Measurements from ENCODE around the gene ERBB3. TPM values are rescaled to one million over a fixed set of nuclear protein-coding genes. Genes with fewer than 3 reads are reported as not detected.
A peak's percentile ranks its signal among the peaks of the same experiment; 100 is the strongest.

The ERBB3 gene
- total RNA-seq, 4 donors from 2014 or later, result 2.9 to 8.3 (median 7.6) TPM

DNA sequence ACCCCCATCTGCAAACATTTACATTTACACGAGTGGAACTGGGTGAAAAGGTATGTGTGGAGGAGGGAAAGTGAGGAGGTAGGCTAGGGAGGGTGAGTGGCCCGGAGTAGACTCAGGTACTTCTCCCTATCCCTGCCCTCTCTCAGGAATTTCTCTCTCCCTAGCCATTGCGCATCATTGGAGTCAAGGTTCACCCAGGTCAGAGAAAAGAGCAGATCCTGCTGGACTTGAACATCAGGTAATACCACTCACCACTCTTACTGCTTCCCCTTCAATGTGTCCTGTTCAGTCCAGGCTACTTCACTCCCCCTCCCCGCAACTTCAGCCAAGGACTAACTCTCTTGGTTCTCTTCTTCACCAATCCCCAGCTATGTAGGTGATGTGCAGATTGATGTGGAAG is 50.9 kb downstream of the ERBB3 start:
- no peak for TF ChIP-seq CTCF (IDR thresholded peaks at IDR 0.05)
- ATAC-seq (ENCODE audit: low FRiP score) (no peak), DNase-seq (ENCODE audit: low spot score) (no peak)

- DNase-seq (ENCODE audit: low spot score) (no peak), ATAC-seq (ENCODE audit: low FRiP score) (no peak)
- no peak for TF ChIP-seq CTCF (IDR thresholded peaks at IDR 0.05)
These were observed 54.9 kb downstream of the ERBB3 start for GRCh38 chr12:56134897-56135296.

DNA sequence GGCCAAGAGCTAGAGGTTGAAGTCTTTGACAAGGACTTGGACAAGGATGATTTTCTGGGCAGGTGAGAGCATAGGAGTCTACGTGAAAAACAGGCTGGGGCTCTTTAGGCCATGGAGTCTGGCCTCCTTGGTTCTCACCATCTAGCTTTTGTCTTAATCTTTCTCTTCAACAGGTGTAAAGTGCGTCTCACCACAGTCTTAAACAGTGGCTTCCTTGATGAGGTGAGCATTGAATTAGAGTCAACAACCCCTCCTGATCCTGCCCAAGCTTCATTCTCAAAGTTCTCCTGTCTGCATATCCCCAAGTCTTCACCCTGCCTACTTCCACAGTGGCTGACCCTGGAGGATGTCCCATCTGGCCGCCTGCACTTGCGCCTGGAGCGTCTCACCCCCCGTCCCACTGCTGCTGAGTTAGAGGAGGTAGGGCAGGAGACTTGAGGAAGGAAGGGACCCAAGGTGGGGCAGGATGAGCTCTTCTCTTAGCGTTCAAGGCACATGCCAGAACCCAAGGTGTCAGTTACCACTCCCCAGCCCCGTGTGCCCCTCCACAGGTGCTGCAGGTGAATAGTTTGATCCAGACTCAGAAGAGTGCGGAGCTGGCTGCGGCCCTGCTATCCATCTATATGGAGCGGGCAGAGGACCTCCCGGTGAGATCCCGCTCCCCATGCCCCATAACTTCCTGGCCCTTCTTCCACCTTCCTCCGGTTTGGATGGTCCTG is 58.0 kb downstream of the ERBB3 start:
- DNase-seq (ENCODE audit: low spot score) (no peak), ATAC-seq (ENCODE audit: low FRiP score) (no peak)
- no peak for TF ChIP-seq CTCF (IDR thresholded peaks at IDR 0.05)

GRCh38 chr12:56141946-56142784 is 62.2 kb downstream of the ERBB3 start:
- no peak for TF ChIP-seq CTCF (IDR thresholded peaks at IDR 0.05)
- no peak for ATAC-seq (ENCODE audit: low FRiP score)
- no peak for DNase-seq (ENCODE audit: low spot score)

- no peak for ATAC-seq (ENCODE audit: low FRiP score)
- no peak for DNase-seq (ENCODE audit: low spot score)
- TF ChIP-seq CTCF (IDR thresholded peaks at IDR 0.05), result no peak
These were observed 63.3 kb downstream of the ERBB3 start for GRCh38 chr12:56143217-56143616.

DNA sequence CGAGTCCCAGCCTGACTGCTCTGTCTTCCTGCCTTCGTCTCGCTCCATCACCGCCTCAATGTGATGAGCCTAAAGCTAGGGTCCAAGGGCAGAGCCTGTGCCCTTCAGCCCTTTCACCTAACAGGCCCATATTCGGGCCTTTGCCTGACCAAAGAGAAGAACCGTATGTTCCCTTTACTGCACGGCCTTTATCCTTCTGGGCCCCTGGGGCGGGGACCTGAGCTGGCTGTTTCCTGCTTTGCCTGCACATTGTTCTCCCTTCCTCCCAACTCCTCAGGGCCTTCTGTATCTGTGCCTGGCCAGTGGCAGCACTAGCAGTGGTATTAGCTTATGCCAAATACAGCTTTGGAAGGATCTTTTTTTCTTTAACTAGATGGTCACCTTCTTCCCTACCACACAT is 63.9 kb downstream of the ERBB3 start:
- TF ChIP-seq CTCF (IDR thresholded peaks at IDR 0.05), result no peak
- DNase-seq (ENCODE audit: low spot score) (no peak), ATAC-seq (ENCODE audit: low FRiP score) (peak; percentile 21)
